ENCODE measurements around the gene TBC1D10A.

DNA sequence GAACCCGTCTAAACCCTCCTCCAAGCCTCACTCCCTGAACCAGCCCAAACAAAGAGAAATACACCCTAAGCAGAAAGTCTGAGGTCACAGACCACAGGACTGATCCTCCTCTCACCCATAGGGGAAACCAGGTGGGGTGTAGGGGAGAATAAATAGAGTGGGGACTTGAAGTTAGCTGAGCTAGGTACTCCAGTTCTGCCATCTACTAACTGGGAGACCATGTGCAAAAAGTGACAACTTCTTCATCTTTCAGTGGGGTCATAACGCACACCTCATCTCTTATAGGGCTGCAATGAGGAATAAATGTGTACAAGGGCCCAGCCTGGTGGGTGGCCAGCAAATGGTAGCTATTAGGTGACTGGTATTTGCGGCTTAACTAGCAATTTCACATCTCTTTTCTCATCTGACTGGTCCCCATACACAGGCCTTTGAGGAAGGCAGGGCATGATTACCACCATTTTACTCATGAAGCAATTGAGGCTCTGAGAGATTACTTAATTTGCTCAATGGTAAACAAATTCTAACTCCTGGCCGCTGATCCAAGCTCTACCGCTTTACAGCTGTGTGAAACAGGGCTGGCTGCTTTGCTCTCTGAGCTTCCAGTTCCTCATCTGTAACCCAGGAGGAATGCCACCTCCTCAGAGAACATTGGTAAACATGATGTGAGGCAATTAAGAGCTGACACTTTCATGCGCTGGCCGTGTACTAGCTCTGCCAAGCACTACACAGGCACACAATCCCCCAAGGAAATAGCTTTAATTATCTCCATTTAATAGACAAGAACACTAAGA, 16.6 kb downstream of the TBC1D10A start:
- TF ChIP-seq POLR2AphosphoS5 (IDR thresholded peaks at IDR 0.05; ENCODE audit: low read depth, low read length) = no peak
- no peak for TF ChIP-seq POLR2A (IDR thresholded peaks at IDR 0.05; ENCODE audit: low read depth, low read length)

Measured in GM12892 (cell line).